ENCODE data around the gene PRXL2A. TPM values are rescaled to one million over a fixed set of nuclear protein-coding genes. Genes with fewer than 3 reads are reported as not detected.

Gene PRXL2A
- total and polyA plus RNA-seq, 2 of the 4 experiments (the other 2 are of a cell fraction): 0.90 to 0.92 TPM

DNA sequence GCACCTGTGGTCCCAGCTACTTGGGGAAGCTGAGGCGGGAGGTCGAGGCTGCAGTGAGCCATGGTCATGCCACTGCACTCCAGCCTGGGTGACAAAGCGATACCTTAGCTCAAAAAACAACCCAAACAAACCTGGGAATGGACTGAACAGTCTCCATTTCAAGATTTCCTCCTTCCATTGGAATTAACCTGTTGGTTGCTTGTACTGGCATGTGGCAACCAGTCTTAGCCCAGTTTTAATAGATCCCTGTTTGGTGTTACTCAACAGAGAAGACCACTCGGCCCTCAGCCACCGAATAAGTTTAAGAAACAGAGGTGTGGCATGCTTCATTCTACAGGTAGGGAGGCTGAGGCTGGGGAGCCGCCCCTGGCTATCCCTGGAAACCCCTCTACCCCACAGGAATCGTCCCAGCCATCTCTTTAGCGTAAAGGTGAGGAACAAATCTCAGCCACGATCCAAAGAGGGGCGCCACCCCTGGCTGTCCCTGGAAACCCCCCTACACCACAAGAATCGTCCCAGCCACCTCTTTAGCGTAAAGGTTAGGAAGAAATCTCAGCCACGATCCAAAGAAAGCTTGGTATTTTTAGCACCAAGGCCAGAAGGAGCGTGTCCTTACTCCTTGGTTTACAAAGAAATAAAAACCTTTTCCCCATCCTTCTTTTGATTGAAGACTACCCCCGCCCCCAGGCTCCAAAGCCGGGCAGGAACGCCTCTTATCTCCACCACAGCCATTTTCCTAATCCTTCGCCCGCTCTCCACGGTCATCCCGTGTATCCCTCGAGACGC is 44.9 kb downstream of the PRXL2A start (continued):
- TF ChIP-seq, protein P1, sequence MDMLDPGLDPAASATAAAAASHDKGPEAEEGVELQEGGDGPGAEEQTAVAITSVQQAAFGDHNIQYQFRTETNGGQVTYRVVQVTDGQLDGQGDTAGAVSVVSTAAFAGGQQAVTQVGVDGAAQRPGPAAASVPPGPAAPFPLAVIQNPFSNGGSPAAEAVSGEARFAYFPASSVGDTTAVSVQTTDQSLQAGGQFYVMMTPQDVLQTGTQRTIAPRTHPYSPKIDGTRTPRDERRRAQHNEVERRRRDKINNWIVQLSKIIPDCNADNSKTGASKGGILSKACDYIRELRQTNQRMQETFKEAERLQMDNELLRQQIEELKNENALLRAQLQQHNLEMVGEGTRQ (IDR thresholded peaks at IDR 0.05; ENCODE audit: low read depth, low read length): no peak
- TF ChIP-seq BHLHE40 (IDR thresholded peaks at IDR 0.05; ENCODE audit: low read depth, low read length): no peak
- TF ChIP-seq RCOR1 (IDR thresholded peaks at IDR 0.05; ENCODE audit: insufficient replicate concordance, low read length): no peak

Measured in IMR-90 (cell line).